HS-27A (cell line): ENCODE measurements around the gene TLE6.
"Not testable (repeated sequence)": the region's sequence is repeated elsewhere in the genome, so short reads cannot be mapped to it uniquely, and the experiment has no call there.

Experiments used
- DNase-seq: peaks from one replicate; pipeline ENCODE4 v3.0.0-alpha.2; 2012; ENCODE audit warnings: low read depth, missing footprints

Gene TLE6

GRCh38 chr19:2977001-2977745 lies at the start of gene TLE6:
Gene TLE6 (plus strand): TSS chr19:2977564. CDS start chr19:2978234, 670 bp downstream.
- DNase-seq: peak; percentile 75

GRCh38 chr19:2933490-2933910 lies 43.9 kb upstream of the TLE6 start:
- DNase-seq: no peak

- DNase-seq: not testable (repeated sequence)
Observed at GRCh38 chr19:2935863-2936262, 41.5 kb upstream of the TLE6 start.

- DNase-seq: no peak
Observed at GRCh38 chr19:2942928-2943640, 34.3 kb upstream of the TLE6 start.

- DNase-seq: no peak
Observed at GRCh38 chr19:2944403-2944774, 33.0 kb upstream of the TLE6 start.

GRCh38 chr19:2944775-2945574 lies 32.4 kb upstream of the TLE6 start, which contains the start of gene ZNF77:
Gene ZNF77 (minus strand): TSS chr19:2944971. CDS start chr19:2944840, 131 bp downstream.
- DNase-seq: peak; percentile 92

- no peak for DNase-seq
Observed at GRCh38 chr19:2945575-2946184, 31.7 kb upstream of the TLE6 start.

GRCh38 chr19:2949939-2950285 lies 27.5 kb upstream of the TLE6 start:
- no peak for DNase-seq

- DNase-seq: peak; percentile 93
Observed at GRCh38 chr19:2950286-2951124, 26.9 kb upstream of the TLE6 start.

- DNase-seq: no peak
Observed at GRCh38 chr19:2952953-2953481, 24.3 kb upstream of the TLE6 start.

GRCh38 chr19:2957160-2957559 lies 20.2 kb upstream of the TLE6 start:
- DNase-seq: no peak

- no peak for DNase-seq
Observed at GRCh38 chr19:2960120-2960519, 17.2 kb upstream of the TLE6 start.

GRCh38 chr19:2962018-2962670 lies 15.2 kb upstream of the TLE6 start:
- peak; percentile 59 for DNase-seq

- no peak for DNase-seq
Observed at GRCh38 chr19:2963122-2963521, 14.2 kb upstream of the TLE6 start.

GRCh38 chr19:2963631-2964030 lies 13.7 kb upstream of the TLE6 start:
- not testable (repeated sequence) for DNase-seq

GRCh38 chr19:2964874-2965273 lies 12.5 kb upstream of the TLE6 start:
- no peak for DNase-seq

GRCh38 chr19:2967972-2968371 lies 9.4 kb upstream of the TLE6 start:
- no peak for DNase-seq

GRCh38 chr19:2969104-2969504 lies 8.3 kb upstream of the TLE6 start:
- no peak for DNase-seq

- DNase-seq: no peak
Observed at GRCh38 chr19:2970201-2970835, 7.0 kb upstream of the TLE6 start.

GRCh38 chr19:2973229-2973628 lies 4.1 kb upstream of the TLE6 start:
- DNase-seq: no peak
